ENCODE data around the gene RNF121.

Gene RNF121

DNA sequence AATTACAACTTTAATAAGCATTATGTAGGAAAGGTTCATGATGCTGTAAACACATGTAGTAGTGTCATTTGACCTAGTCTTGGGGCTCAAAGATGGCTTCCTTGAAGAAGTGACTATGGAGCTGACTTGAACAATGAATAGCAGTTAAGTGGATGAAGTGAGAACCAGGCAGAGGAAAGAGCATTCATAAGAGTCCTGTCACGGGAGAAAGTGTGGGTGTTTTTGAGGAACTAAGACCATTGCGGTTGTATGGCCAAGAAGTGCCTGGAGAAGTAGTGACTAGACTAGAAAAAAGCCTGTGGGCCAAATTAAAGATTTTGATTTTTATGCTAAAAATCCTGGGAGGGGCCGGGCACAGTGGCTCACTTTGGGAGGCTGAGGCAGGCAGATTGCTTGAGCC, 62.6 kb downstream of the RNF121 start:
- DNase-seq: no peak

- no peak for DNase-seq
These were observed 63.4 kb downstream of the RNF121 start for GRCh38 chr11:71992136-71992730.

- DNase-seq: no peak
These were observed 65.9 kb downstream of the RNF121 start for GRCh38 chr11:71994786-71995185.

- no peak for DNase-seq
These were observed 67.0 kb downstream of the RNF121 start for GRCh38 chr11:71995726-71996291.

GRCh38 chr11:71996517-71996916, 67.7 kb downstream of the RNF121 start:
- no peak for DNase-seq

- DNase-seq: no peak
These were observed 68.1 kb downstream of the RNF121 start for GRCh38 chr11:71996946-71997345.

DNA sequence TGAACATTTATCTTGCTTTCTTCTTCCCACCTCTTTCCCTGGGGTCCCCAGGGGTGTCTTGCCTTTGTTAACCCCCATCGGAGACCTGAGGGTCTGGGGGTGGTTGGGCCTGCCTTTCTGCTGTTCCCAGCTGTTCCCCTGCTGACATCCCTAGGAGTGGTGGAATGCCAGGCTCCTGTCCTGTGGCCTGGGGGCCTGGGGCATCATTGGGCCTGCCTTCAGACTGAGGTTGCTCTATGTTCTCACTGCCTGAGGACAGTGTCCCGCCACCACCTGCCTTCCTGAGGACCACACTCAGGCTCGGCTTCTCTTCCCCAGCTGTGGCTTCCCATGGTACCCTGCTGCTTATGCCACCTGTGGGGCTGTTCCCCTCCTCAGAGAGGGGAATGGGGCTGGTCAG, 68.7 kb downstream of the RNF121 start:
- no peak for DNase-seq

- DNase-seq: no peak
These were observed 69.2 kb downstream of the RNF121 start for GRCh38 chr11:71998061-71998460.

DNA sequence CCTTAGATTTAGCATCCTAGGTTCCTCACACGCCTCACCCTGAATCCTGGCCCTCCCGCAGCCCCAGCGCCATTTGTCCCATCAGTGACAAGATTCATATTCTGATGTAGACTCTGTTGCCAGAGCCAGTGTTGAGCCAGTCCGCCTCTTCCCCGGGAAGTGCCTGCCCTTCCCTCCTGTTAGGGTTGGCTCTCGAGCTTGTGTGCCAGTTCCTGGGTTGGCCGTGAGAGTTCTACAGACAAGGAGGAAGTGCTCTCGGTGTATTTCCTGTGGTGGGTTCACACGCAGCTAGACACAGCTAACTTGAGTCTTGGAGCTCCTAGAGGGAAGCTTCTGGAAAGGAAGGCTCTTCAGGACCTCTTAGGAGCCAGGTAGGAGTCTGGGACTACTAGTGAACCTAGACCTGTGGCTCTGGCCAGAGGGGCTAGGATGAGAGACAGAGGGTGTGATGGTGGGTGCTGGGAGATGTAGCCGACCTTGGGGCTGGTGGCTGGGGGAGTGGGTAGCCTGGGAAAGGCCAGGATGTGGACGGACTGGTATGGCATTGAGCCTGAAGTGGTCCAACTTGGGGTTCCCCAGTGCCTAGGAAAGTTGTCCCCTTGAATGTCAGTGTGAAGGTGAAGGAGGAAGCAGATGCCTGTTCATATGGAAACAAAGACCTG, 69.9 kb downstream of the RNF121 start, which contains the start of gene IL18BP:
Gene IL18BP (plus strand): TSS at position 261 of the 662 bp plus-strand sequence. CDS start 1,076 bp downstream, outside the sequence.
- no peak for DNase-seq

- no peak for DNase-seq
These were observed 70.5 kb downstream of the RNF121 start for GRCh38 chr11:71999362-71999761.

DNA sequence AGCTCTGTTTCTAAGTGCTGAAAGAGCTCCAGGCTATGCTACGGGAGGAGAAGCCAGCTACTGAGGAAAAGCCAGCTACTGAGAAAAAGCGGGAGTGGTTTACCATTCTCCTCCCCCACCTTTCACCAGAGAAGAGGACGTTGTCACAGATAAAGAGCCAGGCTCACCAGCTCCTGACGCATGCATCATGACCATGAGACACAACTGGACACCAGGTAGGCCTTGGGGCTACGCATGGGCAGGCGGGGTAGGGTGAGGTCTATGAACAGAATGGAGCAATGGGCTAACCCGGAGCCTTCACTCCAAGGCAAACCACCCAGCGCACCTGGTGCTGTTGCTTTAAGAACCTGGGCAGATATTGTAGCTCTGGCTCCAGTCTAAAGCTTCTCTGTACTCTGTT, 71.0 kb downstream of the RNF121 start:
- no peak for DNase-seq

DNA sequence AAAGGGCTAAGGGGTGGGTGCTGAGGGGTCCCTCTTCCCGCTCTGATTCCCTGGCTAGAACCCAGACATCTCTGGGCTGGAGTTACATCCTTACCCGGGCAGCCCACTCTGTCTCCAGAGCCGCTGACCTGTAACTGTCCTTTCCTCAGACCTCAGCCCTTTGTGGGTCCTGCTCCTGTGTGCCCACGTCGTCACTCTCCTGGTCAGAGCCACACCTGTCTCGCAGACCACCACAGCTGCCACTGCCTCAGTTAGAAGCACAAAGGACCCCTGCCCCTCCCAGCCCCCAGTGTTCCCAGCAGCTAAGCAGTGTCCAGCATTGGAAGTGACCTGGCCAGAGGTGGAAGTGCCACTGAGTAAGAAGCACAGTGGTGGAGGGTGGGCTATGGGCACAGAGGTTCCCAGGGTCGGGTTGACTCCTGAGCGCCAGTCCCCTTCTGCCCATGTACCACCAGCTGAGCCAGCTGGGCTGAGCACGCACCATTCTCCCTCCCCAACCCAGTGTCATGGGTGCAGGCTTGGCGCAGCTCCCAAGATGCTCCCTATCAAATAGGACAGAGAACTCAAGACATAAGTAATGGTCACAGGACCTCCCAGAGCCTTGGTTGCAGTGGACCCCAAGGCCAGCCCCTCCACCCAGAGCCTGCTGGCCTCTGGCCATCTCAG, 71.5 kb downstream of the RNF121 start:
- no peak for DNase-seq

DNA sequence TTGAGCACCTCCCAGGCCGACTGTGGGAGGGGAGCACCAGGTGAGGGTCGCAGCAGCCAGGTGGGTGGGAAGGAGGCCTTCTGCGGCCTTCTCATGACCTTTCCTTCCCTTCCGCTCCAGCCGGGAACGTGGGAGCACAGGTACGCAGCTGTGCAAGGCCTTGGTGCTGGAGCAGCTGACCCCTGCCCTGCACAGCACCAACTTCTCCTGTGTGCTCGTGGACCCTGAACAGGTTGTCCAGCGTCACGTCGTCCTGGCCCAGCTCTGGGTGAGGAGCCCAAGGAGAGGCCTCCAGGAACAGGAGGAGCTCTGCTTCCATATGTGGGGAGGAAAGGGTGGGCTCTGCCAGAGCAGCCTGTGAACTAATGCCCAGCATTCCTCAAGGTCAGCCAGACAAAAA, 72.4 kb downstream of the RNF121 start:
- no peak for DNase-seq

DNA sequence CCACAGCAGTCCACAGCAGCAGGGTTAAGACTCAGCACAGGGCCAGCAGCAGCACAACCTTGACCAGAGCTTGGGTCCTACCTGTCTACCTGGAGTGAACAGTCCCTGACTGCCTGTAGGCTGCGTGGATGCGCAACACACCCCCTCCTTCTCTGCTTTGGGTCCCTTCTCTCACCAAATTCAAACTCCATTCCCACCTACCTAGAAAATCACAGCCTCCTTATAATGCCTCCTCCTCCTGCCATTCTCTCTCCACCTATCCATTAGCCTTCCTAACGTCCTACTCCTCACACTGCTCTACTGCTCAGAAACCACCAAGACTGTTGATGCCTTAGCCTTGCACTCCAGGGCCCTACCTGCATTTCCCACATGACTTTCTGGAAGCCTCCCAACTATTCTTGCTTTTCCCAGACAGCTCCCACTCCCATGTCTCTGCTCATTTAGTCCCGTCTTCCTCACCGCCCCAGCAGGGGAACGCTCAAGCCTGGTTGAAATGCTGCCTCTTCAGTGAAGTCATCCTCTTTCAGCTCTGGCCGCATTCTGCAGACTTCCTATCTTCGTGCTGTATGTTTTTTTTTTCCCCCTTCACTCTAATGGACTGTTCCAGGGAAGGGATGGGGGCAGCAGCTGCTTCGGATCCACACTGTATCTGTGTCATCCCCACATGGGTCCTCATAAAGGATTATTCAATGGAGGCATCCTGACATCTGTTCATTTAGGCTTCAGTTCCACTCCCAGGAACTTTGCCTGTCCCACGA, 73.2 kb downstream of the RNF121 start:
- no peak for DNase-seq

DNA sequence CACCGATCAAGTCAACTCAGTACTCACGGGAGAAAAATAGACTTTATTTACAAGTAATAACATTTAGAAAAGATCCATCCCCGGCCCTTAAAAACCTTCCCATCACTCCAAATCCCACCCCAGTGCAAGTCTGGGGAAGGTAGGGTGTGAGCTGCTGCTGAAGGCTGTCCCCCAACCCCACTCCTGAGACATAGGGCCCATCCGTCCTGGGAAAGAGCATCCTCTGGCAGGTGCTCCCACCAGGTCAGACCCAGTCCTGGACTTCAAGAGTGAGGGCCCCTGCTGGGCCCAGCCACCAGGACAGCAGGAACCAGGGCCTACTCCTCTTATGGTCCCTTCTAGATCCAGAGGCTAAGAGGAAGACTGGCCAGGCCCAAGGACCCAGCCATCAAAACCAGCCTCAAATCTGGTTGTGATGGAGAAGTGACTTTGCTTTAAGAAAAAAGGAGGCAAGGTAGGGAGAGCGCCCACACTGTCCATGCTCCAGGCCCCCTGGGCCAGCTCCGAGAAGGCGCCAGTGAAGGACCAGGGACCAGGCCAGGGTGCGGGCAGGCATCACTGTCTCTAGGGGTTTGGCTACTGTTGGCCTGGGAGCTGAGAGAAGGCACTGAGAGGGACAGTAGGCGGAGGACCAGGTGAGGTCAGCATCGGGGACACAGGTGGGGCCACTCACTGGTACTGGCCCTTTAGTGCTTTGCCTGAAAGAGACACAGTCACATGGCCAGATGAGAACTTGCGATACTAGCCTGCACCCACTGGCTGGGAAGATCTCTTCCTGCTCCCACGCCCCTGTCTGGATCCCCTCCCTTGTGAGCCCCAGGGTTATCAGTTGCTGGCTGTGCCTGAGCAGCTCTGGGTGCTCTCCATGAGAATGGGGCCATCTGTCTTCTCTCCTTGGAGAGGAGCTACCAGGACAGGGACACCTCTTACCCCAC, 74.3 kb downstream of the RNF121 start:
- DNase-seq: no peak

DNA sequence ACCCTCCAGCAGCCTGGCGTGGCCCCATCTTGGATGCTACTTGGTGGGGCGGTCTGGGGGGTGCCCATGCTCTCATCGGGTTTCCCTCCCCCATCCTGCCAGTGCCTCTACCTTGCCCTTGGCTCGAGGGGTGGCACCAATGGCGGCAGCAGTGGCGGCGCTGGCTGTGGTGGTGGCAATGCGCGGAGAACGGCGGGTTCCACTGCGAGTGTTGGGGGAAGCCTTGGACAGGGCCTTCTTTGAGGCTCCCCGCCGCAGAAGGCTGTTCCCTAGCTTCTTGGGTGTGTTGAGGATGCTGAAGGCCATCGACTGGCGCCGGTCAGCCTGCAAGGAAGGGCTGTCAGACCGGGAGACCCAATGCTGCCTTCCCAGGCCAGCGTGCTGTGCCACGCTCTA, 74.9 kb downstream of the RNF121 start:
- no peak for DNase-seq

DNA sequence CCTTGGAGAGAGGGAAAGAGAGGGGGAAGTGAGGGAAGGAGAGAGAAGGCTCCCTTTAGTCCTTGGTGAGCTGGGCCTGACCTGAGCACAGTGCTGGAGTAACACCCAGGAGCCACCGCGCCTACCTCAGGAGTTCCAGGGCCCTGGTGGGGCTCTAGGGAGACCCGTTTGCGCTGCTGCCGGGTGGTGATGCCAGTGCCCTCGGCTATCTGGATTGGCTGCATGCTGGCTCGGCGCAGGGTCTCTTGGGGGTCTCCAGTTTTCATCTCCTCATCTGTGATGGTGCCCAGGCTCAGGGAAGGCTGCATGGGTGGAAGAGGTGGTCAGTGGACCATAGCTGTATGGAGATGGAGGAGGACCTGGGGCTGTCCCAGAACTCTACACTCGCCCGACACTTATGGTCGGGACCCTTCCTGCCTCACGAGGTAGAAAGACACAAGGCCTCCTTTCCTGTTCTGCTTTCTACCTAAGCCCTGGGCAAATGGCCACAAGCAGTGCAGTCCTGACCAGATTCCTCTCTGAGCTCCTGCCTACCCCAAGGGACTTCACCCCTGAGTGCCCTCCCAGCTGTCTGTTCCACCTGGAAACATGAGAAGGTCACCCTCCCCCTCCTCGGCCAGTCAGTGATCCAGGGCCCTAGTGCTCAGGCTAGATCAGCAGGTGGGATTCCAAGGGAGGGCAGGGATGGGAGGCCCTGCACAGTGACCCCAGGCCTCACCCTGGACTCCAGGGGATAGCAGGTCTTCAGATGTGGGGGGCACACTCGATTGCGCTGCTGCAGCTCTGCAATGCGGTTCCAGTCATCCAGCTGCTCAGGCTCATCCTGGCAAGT, 75.9 kb downstream of the RNF121 start:
- no peak for DNase-seq

- DNase-seq: no peak
These were observed 76.8 kb downstream of the RNF121 start for GRCh38 chr11:72005347-72006260.

DNA sequence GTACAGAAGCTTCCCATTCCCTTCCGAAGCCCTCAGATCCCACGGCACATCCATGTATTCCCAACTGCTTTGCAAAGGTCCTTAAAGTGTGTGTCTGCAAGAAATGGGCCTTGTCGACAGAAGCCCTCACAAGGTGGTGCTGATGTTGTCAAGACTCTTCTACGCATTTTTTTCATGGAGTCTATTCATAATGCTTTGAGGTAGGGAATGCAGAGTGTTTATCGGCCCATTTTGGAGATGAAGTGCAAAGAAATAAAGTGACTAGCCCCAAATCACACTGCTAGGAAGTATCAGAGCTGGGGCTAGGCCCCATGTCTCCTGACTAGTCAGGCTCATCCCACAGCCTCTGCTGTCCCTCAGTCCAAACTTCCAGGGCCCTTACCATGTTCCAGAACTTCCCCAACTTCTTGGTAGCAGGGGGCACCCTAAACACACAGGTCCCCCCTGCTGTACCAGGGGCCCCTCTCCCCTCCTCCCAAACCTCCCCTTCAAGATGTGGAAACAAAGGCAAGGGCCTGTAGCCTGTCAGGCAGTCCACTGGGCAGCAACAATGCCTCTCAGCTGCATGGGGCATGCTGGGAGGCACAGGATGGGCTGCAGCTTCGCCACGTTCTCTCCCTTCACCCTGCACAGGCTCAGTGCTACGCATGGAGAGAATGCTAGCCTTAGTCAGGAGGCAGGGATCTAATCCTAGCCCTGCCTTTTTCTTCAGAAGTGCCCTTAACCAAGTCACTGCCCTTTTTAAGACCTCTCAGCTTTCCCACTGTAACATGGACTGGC, 77.7 kb downstream of the RNF121 start:
- DNase-seq: no peak

Data from DMS153 (cell line).